Fibroblast of skin of back (primary cell): ENCODE results near the gene GFI1B.
A peak's percentile ranks its signal among the peaks of the same experiment; 100 is the strongest.
"Not testable (repeated sequence)": the region's sequence is repeated elsewhere in the genome, so short reads cannot be mapped to it uniquely, and the experiment has no call there.

Experiments
- DNase-seq: peaks from one replicate; pipeline ENCODE4 v3.0.0-alpha.2; 2013

GFI1B gene

DNA sequence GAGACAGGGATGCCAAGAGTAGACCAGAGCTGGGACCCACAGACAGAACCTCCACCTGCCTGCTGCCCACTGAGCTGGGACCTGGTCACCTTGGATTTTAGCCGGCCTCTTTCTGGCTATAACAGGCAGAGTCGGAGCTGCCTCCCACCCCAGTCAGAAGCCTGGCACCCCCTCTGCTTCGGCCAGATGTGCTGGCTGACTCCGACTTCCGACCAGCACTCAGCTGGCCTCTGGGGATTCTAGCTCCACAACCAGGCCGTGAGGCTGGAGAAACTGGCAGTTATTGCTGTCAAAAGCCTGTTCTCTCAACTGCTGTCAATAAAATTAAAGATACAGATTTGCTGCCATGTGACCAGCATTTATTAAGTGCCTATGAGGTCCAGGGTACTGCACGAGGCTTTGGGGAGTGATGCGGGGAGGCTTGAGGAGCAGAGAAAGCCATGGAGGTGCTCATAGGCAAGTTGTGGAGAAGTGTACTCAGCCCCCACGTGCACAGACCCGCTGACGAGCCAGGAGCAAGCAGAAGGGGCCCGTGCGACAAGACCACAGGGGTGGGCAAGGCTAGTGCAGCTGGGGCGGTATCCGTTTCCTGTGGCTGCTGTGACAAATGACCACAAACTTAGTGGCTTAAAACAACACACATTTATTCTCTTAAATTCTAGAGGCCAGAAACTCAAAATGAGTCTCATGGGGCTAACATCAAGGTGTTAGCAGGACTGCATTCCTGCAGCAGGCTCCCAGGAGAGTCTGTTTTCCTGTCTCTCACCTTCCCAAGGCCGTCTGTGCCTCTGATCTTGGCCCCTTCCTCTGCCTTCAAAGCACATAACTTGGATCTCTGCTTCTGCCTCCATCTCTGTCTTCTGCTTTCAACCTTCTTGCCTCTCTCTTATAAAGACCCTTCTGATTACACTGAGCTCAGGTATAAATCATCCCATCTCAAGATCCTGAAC is 13.1 kb downstream of the GFI1B start:
- no peak for DNase-seq

DNA sequence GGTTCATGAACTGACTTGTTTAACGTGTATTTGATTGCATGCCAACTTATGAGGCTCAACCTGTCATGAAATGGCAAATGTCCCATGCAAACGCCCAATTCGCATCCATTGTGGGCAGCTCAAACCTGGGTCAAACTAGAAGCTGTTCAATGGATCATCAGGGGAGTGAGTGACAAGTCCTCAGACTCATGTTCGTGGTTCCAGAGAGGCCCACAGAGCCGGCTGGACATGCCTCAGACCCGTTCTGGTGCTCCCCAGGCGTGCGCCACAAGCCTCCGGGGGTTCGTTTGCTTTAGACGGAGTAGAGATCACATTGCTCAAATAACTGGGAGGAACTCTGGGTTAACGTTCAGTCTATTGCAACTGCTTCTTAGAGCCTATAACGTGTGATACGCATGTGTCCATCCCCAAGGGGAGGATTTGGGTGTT is 15.0 kb downstream of the GFI1B start:
- DNase-seq = no peak

DNA sequence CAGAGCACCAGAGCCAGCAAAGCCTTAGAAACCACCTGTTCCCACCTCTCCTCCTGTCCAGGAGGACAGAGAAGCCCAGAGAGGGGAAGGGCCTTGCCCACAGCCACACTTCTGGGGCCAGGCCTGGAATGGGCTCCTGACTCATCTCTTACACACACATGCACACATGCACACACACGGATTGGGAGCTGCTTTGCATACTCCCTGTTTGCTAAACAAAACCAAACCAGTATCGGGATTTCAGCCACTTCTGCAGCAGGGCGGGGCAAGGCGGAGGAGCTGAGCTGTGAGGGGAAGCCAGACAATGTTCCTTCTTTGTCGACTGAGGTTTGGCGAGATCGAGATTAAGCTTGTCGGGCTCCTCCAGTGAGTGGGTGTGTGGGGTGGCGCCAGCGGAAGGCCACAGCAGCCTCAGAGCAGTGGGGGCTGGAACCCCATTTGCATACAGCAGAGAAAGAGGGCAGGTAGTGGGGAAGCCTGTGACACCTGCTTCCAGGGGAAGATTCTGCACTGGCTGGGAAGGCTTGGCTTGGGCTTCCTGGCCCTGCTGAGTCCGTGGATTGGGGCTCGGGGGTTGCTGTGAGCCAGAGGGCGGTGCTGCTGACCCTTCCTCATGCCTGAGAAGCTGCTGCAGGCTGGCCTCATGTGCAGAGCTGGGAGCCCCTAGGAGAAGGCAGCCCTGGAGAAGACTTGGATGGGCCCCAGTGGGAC is 16.1 kb downstream of the GFI1B start:
- DNase-seq = peak; percentile 11

DNA sequence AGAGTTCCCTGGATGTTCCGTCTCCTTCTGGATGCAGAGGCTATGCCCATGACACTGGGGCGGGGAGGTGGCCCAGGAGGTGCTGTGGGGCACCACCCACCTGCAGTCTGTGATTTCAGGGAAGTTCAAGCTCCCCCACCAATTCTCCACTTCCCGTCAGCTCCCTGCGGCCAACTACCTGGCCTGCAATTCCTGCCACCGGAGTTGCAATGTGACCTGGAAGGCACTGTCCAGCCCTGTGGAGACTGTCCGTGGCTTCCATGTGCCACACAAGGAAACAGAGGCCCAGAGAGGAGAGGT is 16.6 kb downstream of the GFI1B start:
- no peak for DNase-seq

DNA sequence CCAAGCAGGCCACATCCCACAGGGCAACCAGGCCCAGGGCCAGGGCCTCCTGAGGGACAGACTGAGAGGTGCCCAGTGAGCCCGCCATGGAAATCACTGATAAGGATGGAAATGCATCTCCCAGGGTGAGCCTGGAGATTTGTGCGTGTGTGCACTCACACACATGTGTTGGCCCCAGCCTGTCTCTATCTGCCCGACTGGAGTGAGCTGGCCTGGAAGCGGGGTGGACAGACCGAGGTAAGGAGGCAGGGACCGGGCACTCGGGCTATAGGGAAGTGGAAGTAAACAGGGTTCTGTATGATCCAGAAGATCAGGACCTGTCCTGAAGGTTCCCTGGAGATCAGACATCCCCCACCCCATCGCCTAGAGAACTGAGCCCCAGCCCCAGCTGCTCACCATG is 17.4 kb downstream of the GFI1B start:
- no peak for DNase-seq

DNA sequence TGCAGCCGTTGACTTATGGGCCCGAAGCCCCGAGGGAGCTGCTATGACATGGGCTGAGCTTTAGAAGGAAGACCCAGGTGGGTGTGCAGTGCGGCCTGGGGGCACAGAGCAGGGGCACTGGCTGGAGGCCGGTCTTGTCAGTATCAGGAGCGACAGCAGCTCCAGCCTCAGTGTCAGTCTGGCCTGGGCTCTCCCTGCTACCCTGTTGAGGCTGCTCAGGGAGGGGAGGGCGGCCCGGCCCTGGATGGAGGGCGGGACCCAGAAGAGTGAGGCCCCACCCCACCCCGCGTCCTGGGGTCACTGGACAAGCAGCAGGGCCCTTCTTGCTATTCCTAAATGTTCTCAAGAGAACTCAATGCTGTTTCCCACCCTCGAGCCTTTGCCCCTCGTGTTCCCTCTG is 18.0 kb downstream of the GFI1B start:
- no peak for DNase-seq

DNA sequence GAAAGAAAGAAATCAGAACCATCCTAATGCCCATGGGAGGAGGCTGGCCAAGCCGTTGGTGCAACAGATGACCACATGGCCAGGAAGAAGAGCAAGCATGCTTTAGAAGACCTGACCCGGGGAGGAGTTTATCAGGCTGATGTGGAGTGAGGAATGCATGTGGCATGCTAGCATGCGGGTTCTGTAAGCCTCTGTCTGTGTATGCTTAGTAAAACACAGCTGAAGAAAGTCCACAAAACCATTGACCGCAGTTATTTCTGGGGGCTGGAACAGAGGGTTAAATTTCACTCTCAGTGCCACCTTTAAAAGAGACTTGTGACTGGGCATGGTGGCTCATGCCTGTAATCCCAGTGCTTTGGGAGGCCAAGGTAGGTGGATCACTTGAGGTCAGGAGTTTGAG is 19.1 kb downstream of the GFI1B start:
- DNase-seq = peak; percentile 60

DNA sequence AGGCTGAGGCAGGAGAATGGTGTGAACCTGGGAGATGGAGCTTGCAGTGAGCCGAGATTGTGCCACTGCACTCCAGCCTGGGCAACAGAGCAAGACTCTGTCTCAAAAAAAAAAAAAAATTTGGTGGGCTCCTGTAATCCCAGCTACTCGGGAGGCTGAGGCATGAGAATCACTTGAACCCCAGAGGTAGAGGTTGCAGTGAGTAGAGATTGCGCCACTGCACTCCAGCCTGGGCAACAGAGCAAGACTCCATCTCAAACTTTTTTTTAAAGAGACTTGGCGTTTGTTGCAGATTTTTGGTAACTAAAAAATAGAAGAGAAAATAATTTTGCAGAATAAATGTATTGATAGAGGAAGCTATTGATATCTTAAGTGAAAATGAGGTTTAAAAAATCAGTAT is 19.7 kb downstream of the GFI1B start:
- DNase-seq = not testable (repeated sequence)

DNA sequence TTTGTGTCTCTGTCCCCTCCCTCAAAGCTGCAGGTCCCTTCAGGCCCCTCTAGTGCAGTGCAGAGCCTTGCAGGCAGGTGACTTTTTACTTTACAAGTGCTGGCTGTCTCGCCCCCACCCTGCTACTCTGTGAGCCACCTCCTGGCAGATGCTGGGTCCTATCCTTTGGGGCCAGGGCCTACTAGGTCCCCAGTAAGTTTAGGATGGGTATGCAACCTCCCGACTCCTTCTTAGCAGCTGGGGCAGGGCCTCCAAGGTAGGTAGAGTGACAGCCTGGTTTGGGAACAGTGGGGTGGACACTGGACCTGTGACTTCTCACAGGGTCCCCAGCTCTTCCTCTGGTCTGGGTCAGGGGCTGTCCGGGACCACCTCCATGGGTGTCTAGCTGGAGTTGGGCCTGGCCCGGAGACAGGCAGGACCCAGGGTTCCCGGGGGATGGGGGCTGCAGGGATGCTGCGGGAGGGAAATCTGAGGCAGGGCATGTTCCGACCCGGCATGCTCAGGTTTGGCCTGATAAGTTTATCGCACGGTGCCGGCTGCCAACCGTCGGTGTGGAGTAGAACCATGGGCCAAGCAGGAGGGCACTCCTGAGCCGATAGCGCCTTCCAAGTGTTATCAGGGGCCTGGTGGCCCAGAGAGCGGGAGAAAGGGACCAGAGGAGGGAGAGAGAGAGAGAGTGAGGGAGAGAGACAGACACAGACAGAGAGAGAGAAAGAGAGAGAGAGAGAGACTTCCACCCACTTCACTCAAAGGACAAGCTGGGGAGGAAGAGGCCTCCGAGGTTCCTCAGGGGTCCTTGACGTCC is 20.5 kb downstream of the GFI1B start:
- DNase-seq = no peak

DNA sequence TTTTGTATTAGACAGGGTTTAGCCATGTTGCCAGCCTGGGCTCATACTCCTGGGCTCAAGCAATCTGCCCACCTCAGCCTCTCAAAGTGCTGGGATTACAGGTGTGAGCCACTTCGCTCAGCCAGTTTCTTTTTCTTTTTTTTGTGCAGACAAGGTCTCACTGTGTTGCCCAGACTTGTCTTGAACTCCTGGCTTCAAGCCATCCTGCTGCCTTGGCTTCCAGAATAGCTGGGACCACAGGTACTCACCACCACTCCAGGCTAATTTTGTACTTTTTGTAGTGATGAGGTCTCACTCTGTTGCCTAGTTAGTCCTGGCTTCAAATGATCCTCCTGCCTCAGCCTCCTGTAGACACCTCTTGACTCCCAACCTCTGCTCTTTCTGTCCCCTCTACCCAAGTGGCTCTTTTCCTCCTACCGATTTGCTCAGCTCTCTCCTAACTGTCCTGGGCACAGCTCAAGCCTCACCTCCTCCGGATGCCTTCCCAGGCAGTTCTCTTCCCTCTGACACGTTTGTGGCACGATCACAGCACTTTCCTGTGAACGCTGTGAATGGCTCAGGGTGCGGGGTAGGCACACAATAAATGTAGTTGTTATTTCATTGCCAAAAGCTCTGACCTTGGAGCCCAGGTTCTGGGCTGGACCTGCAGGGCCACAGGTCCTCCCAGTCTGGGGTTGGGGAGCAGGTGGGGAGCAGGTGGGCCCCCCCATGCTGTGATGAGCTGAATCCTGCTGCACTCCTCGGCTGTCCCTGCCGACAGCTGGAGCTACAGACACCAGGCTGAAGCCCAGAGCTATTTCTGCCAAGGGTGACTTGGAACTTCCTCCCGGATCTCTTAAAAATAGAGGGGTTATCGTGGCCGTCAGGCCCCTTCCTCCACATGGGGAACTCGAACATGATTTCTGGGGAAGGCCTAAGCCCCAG is 23.9 kb downstream of the GFI1B start:
- DNase-seq = no peak

DNA sequence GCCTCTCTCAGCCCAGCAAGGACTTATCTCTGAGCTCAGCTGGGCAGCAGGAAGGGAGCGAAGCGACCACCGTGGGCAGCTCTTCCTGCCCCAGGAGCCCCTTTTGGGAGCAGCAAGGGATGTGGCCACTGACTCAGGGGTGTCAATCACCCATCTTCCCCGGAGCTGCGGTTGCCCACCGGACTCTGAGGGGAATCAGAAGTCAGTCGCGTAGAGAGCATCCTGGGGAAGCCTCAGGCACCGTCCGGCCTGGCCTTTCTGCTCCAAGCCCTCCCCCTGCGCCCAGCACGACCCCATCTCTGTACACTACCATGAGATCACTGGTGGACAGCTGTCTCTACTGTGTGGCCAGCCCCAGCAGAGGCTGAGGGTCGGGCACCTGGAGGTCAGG is 24.6 kb downstream of the GFI1B start:
- DNase-seq = no peak

DNA sequence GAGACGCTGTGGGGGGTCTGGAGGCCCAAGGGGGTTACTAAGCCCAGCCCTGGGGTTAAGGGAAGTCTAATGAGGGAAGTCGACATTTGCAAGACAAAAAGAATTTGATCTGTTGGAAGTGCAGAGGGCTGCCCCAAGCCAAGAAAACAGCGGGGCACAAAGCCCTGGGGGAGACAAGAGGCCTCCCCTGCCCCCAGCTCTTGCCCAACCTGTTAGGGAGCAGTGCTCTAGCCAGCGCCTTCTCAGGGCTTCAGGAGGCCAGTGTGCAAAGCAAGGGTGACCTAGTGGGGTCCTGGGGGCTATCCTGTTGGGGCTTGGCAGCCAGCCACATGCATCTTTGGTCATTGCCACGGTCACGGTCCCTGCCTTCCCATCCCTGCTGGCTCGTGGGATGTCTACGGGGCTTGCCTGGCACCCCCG is 25.2 kb downstream of the GFI1B start:
- DNase-seq = no peak

DNA sequence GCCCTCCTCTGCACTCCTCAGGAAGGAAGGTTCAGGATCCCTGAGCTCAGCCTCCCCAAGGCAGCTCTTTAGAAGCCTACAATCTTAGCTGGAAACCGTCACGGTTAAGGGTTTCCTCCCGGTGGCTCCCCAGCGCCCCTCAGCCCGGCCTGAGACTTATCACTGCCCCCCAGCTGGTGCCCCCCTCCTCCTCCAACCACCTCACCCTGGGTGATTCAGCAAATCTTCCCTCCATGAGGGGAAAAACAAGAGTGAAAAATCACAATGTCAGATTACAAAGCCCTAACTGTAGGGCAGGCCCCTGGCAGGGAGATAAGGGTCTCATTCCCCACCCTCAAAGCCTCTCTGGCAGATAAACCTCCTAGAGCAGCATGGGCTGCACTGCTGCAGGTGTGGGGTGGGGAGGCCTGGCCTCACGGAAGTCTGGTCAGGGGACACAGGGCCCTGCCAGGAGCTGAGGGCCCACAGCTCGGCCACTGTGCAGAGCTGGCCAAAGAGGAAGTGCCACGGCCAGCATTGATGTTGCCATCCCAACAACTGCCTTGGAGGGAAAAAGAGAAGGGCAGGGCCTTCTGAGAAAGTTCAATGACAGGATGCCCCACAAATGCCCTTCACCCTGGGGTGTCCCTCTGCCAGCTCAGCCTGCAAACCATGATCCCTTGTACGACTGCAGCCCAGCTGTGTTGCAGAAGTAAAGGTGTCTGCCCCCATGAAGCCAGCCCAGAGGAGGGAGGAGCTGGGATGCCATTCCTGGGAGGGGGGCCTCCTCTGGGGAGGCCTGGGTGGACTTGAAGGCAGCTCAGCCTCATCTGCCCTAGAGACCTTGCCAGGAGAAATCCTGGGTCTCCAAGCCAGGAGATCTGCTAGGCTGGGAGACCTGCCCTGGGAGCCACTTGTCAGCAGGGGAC is 25.9 kb downstream of the GFI1B start:
- DNase-seq = no peak

DNA sequence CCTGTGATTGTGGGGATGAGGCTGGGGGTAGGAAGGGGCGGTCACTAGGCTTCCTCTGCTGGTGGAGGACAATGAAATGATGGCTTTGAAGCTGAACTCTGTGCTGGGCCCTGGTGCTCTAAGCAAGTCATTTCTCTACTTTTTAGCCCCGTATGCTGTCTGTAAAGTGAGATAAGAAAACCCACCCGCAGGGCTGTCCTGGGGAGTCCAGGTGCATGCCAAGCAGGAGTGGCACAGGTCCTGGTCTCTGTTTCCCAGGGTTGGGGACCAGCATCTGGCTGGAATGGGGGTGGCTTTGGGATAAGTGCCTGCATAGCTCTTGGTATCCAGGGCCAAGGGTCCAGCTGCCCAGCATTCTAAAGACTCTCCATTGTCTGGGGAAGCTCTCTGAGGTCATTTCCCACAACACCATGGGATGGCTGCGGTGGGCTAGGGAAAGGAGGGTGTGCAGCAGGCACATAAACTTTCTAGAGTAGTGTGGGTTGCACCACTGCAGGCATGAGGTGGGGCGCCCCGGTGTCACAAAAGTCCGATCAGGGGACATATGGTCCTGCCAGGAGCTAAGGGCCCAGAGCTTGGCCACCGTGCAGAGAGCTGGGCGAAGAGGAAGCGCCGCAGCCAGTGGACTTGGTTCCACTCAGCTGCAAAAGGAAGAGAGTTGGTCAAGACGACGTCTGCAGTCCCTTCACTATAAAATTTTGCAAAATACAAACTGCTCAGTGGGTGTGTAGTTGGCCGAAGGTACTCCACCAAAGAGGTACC is 26.7 kb downstream of the GFI1B start:
- no peak for DNase-seq

DNA sequence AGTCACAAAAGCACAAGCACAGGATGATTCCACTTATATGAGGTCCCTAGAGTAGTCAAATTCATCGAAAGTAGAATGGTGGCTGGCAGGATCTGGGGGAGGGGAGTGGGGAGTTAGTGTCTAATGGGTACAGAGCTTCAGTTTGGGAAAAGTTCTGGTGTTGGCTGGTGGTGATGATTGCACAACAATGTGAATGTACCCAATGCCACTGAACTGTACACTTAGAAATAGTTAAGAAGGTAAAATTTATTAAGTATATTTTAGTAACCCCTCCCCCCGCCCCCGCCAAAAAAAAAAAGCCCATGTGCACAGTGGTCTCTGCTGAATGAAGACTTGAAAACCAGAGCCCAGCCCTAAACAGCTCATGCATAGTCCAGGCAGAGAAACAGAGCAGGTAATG is 27.5 kb downstream of the GFI1B start:
- no peak for DNase-seq

DNA sequence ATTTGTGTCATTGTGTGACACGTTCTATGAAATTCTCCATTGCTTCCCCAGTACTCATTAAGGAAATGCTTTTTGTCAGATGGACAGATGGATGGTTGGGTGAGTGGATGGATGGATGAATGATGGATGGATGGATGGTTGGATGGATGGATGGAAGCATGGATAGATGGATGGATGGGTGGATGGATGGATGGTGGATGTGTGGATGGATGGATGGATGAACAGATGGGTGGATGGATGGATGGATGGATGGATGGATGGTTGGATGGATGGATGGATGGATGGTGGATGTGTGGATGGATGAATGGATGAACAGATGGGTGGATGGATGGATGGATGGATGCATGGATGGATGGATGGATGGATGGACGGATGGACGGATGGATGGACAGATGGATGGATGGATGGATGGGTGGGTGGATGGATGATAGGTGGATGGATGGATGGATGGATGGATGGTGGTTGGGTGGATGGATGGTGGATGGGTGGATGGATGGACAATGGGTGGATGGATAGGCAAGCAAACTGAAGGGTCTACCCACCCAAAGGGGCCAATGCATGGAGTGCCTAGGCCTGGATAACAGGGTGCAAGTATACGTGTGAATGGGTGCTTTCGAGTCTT is 28.3 kb downstream of the GFI1B start:
- no peak for DNase-seq

DNA sequence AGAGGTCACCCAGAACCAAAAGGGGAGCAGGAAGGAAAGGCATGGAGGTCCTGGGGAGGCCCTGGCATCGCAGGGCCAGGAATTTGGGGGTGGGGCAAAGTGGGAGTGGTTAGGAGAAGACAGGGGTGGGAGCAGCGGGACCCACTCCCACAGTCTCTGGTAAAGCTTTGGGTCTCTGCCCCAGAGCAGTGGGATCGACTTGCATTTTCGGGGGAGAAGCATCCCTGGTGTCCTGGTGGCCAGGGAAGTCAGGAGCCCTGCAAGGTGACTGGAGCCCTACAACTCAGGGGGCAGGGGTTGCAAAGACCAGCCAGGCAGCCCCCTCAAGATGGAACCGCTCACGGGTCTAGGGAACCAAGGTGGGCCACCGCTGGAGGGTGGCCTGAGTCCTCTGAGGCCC is 29.9 kb downstream of the GFI1B start:
- DNase-seq = no peak

DNA sequence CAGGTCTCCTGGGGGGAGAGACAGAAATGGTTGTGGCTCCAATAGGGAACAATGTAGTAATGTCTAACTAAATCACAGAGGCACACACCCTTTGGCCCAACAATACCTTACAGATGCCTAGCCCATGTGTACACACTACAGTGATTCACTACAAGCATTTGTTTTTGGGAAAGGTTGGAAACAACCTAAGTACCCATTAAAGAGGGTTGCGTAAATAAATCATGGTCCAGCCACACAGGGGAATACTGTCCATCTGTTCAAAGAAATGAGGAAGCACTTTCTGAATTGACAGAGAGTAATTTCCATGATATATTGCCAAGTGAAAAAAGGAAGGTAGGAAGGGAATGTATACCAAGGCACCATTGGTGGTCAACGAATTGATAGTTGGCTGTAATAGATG is 30.3 kb downstream of the GFI1B start:
- DNase-seq = no peak

DNA sequence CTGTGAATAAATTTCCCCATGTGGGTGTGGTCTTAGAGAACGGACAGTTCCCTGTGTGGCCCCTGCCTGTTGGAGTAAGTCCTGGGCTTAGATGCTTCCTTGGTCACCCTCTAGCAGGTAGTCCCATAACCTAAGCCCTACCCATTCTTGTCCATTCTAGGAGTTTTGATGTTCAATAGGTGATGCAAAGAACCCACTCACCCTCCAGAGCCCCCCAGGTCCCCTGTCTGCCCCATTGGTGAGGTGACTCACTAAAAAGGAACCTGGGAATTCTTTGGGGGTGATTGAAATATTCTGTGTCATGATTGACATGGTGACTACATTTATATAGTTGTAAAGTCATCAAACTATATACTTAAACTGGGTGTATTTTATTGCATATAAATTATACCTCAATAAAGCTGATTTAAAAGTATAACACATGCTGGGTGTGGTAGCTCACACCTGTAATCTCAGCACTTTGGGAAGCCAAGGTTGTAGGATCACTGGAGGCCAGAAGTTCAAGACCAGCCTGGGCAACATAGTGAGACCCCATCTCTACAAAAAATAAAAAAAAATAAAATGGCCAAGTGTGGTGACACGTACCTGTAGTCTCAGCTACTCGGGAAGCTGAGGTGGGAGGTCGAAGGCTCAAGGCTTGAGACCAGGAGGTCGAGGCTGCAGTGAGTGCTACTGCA is 31.6 kb downstream of the GFI1B start:
- DNase-seq = no peak
